Neural crest cell (in vitro differentiated cells): ENCODE measurements around the gene AUTS2. TPM values are rescaled to one million over a fixed set of nuclear protein-coding genes. Genes with fewer than 3 reads are reported as not detected.

Experiments used
- DNase-seq: peaks from one replicate; pipeline ENCODE4 v3.0.0; 2021; ENCODE audit warnings: low read depth, mixed read lengths, low spot score
- H3K27ac Mint-ChIP-seq: one replicate; pipeline ENCODE4 v1.8.0; 2021; ENCODE audit warnings: mild to moderate bottlenecking, mixed read lengths; ENCODE audit not compliant: unreplicated experiment
- H3K27me3 Mint-ChIP-seq: 2 replicates; pipeline ENCODE4 v1.8.0; 2021; ENCODE audit warnings: low read depth, mild to moderate bottlenecking, mixed read lengths
- H3K36me3 Mint-ChIP-seq: 2 replicates; pipeline ENCODE4 v1.8.0; 2021; ENCODE audit warnings: low read depth, mild to moderate bottlenecking, mixed read lengths
- H3K4me1 Mint-ChIP-seq: 2 replicates; pipeline ENCODE4 v1.8.0; 2021; ENCODE audit warnings: mixed read lengths
- H3K4me3 Mint-ChIP-seq: one replicate; pipeline ENCODE4 v1.8.0; 2021; ENCODE audit warnings: mild to moderate bottlenecking, mixed read lengths
- H3K9me3 Mint-ChIP-seq: 2 replicates; pipeline ENCODE4 v1.8.0; 2021; ENCODE audit warnings: mixed read lengths
- CTCF ChIP-seq: fragments of 200-600 bp; sonication (generic); conservative IDR thresholded peaks from 2 replicates; pipeline ENCODE4 v1.5.0; 2021; ENCODE audit warnings: antibody characterized with exemption, mild to moderate bottlenecking
- total RNA-seq: library from RNA; stranded (reverse); gene quantifications from 2 replicates; pipeline ENCODE4 v1.2.1, GENCODE V29; 2021

AUTS2 gene
- total RNA-seq, 1 donor from 2014 or later: 152 TPM

- H3K27me3 Mint-ChIP-seq: no peaks in the 10 kb centered on the region
- no peak overlapping the region for H3K4me3 Mint-ChIP-seq
- no peak overlapping the region for H3K27ac Mint-ChIP-seq
- H3K9me3 Mint-ChIP-seq: no peaks in the 10 kb centered on the region
- H3K36me3 Mint-ChIP-seq: no peaks in the 10 kb centered on the region
- no peak for TF ChIP-seq CTCF
- DNase-seq: no peak
- H3K4me1 Mint-ChIP-seq: peaks cover 36% of the 10 kb centered on the region
Measured at GRCh38 chr7:69631131-69631530, 32.9 kb downstream of the AUTS2 start.

- no peak for DNase-seq
- no peak for TF ChIP-seq CTCF
- H3K27ac Mint-ChIP-seq: no peak overlapping the region
- H3K9me3 Mint-ChIP-seq: no peaks in the 10 kb centered on the region
- peaks cover 36% of the 10 kb centered on the region for H3K4me1 Mint-ChIP-seq
- H3K36me3 Mint-ChIP-seq: no peaks in the 10 kb centered on the region
- H3K4me3 Mint-ChIP-seq: no peak overlapping the region
- H3K27me3 Mint-ChIP-seq: no peaks in the 10 kb centered on the region
Measured at GRCh38 chr7:69632280-69632679, 34.0 kb downstream of the AUTS2 start.

- Mint-ChIP-seq H3K9me3 (no peaks in the 10 kb centered on the region), H3K27ac (no peak overlapping the region), H3K4me3 (no peak overlapping the region), H3K4me1 (peaks cover 33% of the 10 kb centered on the region), H3K36me3 (no peaks in the 10 kb centered on the region), H3K27me3 (no peaks in the 10 kb centered on the region)
- no peak for TF ChIP-seq CTCF
- DNase-seq: no peak
Measured at GRCh38 chr7:69633122-69633831, 35.0 kb downstream of the AUTS2 start.

GRCh38 chr7:69635555-69636185 lies 37.4 kb downstream of the AUTS2 start:
- peaks cover 37% of the 10 kb centered on the region for H3K4me1 Mint-ChIP-seq
- no peak for TF ChIP-seq CTCF
- no peak overlapping the region for H3K4me3 Mint-ChIP-seq
- no peaks in the 10 kb centered on the region for H3K27me3 Mint-ChIP-seq
- DNase-seq: no peak
- no peaks in the 10 kb centered on the region for H3K9me3 Mint-ChIP-seq
- H3K36me3 Mint-ChIP-seq: no peaks in the 10 kb centered on the region
- H3K27ac Mint-ChIP-seq: no peak overlapping the region

- Mint-ChIP-seq H3K4me3 (no peak overlapping the region), H3K4me1 (peaks cover 52% of the 10 kb centered on the region), H3K36me3 (no peaks in the 10 kb centered on the region), H3K27ac (no peak overlapping the region), H3K27me3 (no peaks in the 10 kb centered on the region), H3K9me3 (no peaks in the 10 kb centered on the region)
- no peak for DNase-seq
- no peak for TF ChIP-seq CTCF
Measured at GRCh38 chr7:69638674-69639073, 40.4 kb downstream of the AUTS2 start.
